MCF 10A (cell line): ENCODE data around the gene HOATZ. TPM values are rescaled to one million over a fixed set of nuclear protein-coding genes. Genes with fewer than 3 reads are reported as not detected.

Experiments used
- BruUV-seq: library from RNA; stranded (reverse); fragments of 400-500 nt; replicated peaks from 2 replicates; lab custom pipeline; 2021; lab: Mats Ljungman, UMichigan
- CTCF ChIA-PET: fragments of 300-600 bp; sonication (Branson Sonifier 250); formaldehyde crosslinking; extraction: SDS; loops from one replicate; lab custom pipeline; 2021; ENCODE audit warnings: antibody characterized with exemption, inconsistent platforms; lab: Yijun Ruan, JAX
- POLR2A ChIA-PET: fragments of 300-600, 350-650 bp; sonication (Branson Sonifier 250); formaldehyde crosslinking; extraction: SDS; loops from one replicate; lab custom pipeline; 2020; ENCODE audit warnings: antibody characterized with exemption, inconsistent platforms; lab: Yijun Ruan, JAX
- DNase-seq: peaks from one replicate; pipeline ENCODE4 v3.0.0-alpha.2; 2018; ENCODE audit not compliant: unreplicated experiment
- H3K27ac Mint-ChIP-seq: one replicate; pipeline ENCODE4 v1.8.0; 2022; ENCODE audit warnings: mild to moderate bottlenecking, low read depth, mixed read lengths; ENCODE audit not compliant: unreplicated experiment
- H3K27me3 Mint-ChIP-seq: one replicate; pipeline ENCODE4 v1.8.0; 2022; ENCODE audit warnings: mixed read lengths; ENCODE audit not compliant: insufficient read depth, unreplicated experiment
- H3K36me3 Mint-ChIP-seq: one replicate; pipeline ENCODE4 v1.8.0; 2022; ENCODE audit warnings: mild to moderate bottlenecking, moderate library complexity, mixed read lengths; ENCODE audit not compliant: insufficient read depth, unreplicated experiment
- H3K4me1 Mint-ChIP-seq: one replicate; pipeline ENCODE4 v1.8.0; 2022; ENCODE audit warnings: mixed read lengths; ENCODE audit not compliant: insufficient read depth, unreplicated experiment
- H3K4me3 Mint-ChIP-seq: one replicate; pipeline ENCODE4 v1.8.0; 2022; ENCODE audit warnings: mild to moderate bottlenecking, moderate library complexity, mixed read lengths; ENCODE audit not compliant: unreplicated experiment
- H3K9me3 Mint-ChIP-seq: one replicate; pipeline ENCODE4 v1.8.0; 2022; ENCODE audit warnings: mixed read lengths; ENCODE audit not compliant: unreplicated experiment
- intact Hi-C: fragments of 100-400 bp; cut with micrococcal nuclease; formaldehyde crosslinking; loops from 2 replicates; pipeline ENCODE4 v1.14.1; 2022
- total RNA-seq: library from RNA; stranded (reverse); gene quantifications from 2 replicates; pipeline ENCODE4 v1.2.3, GENCODE V29; 2022
- TF ChIP-seq, protein P1 (sequence below): fragments of 200-600 bp; IDR thresholded peaks from one replicate; pipeline ENCODE4 v1.8.0; 2022; ENCODE audit warnings: antibody characterized with exemption, mild to moderate bottlenecking; ENCODE audit not compliant: unreplicated experiment

The HOATZ gene
- total RNA-seq, 1 experiment from 2014 or later: not detected

DNA sequence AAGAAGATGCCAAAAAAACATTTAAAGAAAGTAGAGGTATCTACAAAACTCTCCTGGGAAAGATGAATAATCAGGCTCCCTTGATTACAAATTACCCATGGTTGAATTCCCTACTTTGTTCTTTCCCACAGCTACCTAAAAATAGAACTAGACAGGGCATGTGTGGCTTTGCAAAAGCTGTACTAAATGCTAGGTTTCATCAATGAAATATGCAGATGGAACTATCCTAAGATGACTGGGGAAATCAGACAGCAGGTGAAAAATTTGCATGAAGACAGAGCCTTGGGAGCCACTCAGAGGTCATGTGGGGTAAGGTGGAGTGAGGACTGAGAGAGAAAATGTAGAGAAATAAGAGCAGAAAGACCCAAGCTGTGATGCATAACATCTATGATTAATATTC is 40.7 kb downstream of the HOATZ start:
- intact Hi-C loops: no loop called here
- TF ChIP-seq, protein P1, sequence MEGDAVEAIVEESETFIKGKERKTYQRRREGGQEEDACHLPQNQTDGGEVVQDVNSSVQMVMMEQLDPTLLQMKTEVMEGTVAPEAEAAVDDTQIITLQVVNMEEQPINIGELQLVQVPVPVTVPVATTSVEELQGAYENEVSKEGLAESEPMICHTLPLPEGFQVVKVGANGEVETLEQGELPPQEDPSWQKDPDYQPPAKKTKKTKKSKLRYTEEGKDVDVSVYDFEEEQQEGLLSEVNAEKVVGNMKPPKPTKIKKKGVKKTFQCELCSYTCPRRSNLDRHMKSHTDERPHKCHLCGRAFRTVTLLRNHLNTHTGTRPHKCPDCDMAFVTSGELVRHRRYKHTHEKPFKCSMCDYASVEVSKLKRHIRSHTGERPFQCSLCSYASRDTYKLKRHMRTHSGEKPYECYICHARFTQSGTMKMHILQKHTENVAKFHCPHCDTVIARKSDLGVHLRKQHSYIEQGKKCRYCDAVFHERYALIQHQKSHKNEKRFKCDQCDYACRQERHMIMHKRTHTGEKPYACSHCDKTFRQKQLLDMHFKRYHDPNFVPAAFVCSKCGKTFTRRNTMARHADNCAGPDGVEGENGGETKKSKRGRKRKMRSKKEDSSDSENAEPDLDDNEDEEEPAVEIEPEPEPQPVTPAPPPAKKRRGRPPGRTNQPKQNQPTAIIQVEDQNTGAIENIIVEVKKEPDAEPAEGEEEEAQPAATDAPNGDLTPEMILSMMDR: no peak
- no TSS peak for BruUV-seq
- Mint-ChIP-seq H3K9me3 (no peaks in the 10 kb centered on the region), H3K4me3 (no peak overlapping the region), H3K4me1 (peaks cover 20% of the 10 kb centered on the region), H3K36me3 (no peaks in the 10 kb centered on the region), H3K27ac (peak overlapping the region; percentile 18), H3K27me3 (no peaks in the 10 kb centered on the region)
- ChIA-PET CTCF (interaction anchor here (0.6 to 4.2 kb wide), 7 partner anchors 11 to 906 kb away, joined by 3 to 25 read pairs (median 4); no protein-coding TSS in a partner anchor), POLR2A (interaction anchor here (0.6 to 2.1 kb wide), 9 partner anchors 17 to 1715 kb away, joined by 3 to 14 read pairs (median 4); partner anchors contain the start of gene PPP2R1B)
- no peak for DNase-seq

DNA sequence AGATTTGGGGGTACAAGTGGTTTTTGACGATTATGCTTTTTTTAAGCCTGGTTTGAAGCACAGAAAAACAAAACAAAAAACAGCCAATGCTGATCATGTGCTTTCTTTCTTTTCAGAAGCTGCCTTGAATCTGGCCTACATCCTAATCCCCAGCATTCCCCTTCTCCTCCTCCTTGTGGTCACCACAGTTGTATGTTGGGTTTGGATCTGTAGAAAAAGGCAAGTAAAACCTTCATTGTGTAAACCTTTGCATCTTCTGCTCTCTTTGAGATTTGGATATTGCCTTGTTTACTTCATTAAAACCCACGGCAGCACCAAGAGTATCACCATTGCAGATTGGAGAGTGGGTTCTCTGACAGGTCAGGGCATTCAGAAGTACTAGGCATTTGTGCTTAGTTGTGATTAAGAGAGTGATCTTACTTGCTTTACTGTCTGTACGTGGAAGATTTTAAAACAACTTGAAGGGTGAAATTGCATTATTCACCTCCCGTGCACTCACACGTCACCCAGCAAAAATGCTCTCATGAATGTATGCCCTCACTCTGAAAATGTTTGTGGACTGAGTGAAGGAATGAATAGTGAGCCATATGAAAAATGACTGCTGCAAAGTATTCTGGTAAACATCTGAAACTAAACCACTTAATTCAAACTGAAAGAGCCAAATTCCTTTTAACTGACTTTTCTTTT is 43.0 kb downstream of the HOATZ start:
- peak overlapping the region; percentile 83 for H3K27ac Mint-ChIP-seq
- no TSS peak for BruUV-seq
- ChIA-PET CTCF (interaction anchor here (4.2 kb wide), 1 partner anchor 103 kb away, joined by 25 read pairs; no protein-coding TSS in a partner anchor), POLR2A (interaction anchor here (0.8 to 1.0 kb wide), 5 partner anchors 16 to 209 kb away, joined by 3 to 4 read pairs (median 3); partner anchors contain the start of gene PPP2R1B)
- H3K27me3 Mint-ChIP-seq: no peaks in the 10 kb centered on the region
- TF ChIP-seq, protein P1: no peak
- intact Hi-C loops: no loop called here
- H3K4me1 Mint-ChIP-seq: peaks cover 31% of the 10 kb centered on the region
- DNase-seq: peak; percentile 20
- H3K9me3 Mint-ChIP-seq: no peaks in the 10 kb centered on the region
- no peak overlapping the region for H3K4me3 Mint-ChIP-seq
- H3K36me3 Mint-ChIP-seq: no peaks in the 10 kb centered on the region

DNA sequence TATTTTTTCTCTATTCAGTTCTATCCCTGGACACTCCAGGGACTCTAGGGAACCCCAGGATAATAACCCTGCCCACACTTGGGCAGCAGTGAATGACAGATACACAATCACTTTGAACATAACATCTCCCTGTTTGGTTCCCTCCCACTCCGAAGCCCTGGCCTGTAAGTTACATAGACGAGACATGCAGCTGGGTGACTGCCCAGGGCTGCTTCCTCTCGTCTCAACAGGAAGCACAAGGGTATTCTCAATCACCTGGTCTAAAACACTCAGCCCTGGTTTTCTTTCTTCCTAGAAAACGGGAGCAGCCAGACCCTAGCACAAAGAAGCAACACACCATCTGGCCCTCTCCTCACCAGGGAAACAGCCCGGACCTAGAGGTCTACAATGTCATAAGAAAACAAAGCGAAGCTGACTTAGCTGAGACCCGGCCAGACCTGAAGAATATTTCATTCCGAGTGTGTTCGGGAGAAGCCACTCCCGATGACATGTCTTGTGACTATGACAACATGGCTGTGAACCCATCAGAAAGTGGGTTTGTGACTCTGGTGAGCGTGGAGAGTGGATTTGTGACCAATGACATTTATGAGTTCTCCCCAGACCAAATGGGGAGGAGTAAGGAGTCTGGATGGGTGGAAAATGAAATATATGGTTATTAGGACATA is 45.4 kb downstream of the HOATZ start:
- BruUV-seq: no TSS peak
- TF ChIP-seq, protein P1: no peak
- DNase-seq: no peak
- Mint-ChIP-seq H3K4me3 (no peak overlapping the region), H3K27me3 (no peaks in the 10 kb centered on the region), H3K36me3 (no peaks in the 10 kb centered on the region), H3K9me3 (no peaks in the 10 kb centered on the region), H3K27ac (no peak overlapping the region), H3K4me1 (peaks cover 26% of the 10 kb centered on the region)
- intact Hi-C loops: loop anchor here (10.0 kb wide), 1 partner anchor 275 kb away; no protein-coding TSS in a partner anchor
- POLR2A ChIA-PET: interaction anchor here (0.7 kb wide), 1 partner anchor 1093 kb away, joined by 3 read pairs; no protein-coding TSS in a partner anchor
- CTCF ChIA-PET: interaction anchor here (1.0 to 2.8 kb wide), 3 partner anchors 26 to 282 kb away, joined by 3 to 12 read pairs (median 4); no protein-coding TSS in a partner anchor

DNA sequence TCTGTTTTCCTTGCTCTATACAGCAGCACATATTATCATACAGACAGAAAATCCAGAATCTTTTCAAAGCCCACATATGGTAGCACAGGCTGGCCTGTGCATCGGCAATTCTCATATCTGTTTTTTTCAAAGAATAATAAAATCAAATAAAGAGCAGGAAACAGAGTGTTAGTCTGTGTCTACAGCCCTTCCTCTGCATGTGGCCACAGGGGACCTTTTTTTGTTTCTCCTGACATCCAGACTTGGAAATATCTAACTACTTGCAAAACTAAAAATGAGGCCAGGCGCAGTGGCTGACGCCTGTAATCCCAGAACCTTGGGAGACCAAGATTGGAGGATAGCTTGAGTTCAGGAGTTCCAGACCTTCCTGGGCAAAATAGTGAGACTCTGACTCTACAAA is 46.2 kb downstream of the HOATZ start:
- POLR2A ChIA-PET: interaction anchor here (0.9 to 1.1 kb wide), 3 partner anchors 24 to 366 kb away, joined by 3 read pairs; no protein-coding TSS in a partner anchor
- TF ChIP-seq, protein P1: no peak
- CTCF ChIA-PET: interaction anchor here (0.7 to 2.8 kb wide), 6 partner anchors 22 to 217 kb away, joined by 3 to 12 read pairs (median 3); no protein-coding TSS in a partner anchor
- H3K4me1 Mint-ChIP-seq: peaks cover 19% of the 10 kb centered on the region
- H3K9me3 Mint-ChIP-seq: no peaks in the 10 kb centered on the region
- intact Hi-C loops: loop anchor here (10.0 kb wide), 1 partner anchor 276 kb away; no protein-coding TSS in a partner anchor
- no peak for DNase-seq
- BruUV-seq: no TSS peak
- H3K27ac Mint-ChIP-seq: no peak overlapping the region
- no peaks in the 10 kb centered on the region for H3K27me3 Mint-ChIP-seq
- no peaks in the 10 kb centered on the region for H3K36me3 Mint-ChIP-seq
- no peak overlapping the region for H3K4me3 Mint-ChIP-seq
